ENCODE measurements around the gene RINL.
"Not testable (repeated sequence)": the region's sequence is repeated elsewhere in the genome, so short reads cannot be mapped to it uniquely, and the experiment has no call there.

The RINL gene

DNA sequence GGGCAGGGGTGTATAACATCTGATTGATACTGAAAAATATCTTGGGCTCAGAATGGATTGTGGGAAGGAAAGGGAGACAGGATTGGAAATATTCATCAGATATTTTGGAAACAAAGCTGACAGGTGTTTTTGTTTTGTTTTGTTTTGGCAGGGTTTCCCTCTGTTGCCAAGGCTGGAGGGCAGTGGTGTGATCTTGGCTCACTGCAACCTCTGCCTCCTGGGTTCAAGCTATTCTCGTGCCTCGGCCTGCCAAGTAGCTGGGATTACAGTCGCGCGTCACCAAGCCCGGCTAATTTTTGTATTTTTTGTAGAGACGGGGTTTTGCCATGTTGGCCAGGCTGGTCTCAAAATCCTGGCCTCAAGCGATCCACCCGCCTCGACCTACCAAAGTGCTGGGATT is 4.7 kb downstream of the RINL start:
- not testable (repeated sequence) for DNase-seq

DNA sequence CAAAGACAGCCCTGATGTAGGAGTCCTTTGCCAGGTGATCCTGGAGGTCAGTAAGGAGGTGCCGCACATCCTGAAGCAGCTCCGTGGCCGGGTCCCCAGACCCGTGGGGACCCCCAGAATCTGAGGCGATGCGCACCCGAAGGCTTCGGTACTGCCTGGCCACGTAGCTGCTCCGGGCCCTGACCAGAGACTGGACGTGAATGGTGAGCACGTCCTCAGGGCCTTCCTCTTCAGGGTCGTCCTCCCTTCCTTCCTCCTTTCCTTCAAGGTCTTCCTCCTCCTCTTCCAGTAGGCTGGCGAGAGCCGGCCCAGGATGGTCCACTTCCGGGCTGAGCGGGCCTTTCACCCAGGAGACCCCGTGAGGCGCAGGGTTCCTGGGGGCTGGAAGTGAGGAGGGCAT is 7.5 kb downstream of the RINL start:
- DNase-seq: no peak

DNA sequence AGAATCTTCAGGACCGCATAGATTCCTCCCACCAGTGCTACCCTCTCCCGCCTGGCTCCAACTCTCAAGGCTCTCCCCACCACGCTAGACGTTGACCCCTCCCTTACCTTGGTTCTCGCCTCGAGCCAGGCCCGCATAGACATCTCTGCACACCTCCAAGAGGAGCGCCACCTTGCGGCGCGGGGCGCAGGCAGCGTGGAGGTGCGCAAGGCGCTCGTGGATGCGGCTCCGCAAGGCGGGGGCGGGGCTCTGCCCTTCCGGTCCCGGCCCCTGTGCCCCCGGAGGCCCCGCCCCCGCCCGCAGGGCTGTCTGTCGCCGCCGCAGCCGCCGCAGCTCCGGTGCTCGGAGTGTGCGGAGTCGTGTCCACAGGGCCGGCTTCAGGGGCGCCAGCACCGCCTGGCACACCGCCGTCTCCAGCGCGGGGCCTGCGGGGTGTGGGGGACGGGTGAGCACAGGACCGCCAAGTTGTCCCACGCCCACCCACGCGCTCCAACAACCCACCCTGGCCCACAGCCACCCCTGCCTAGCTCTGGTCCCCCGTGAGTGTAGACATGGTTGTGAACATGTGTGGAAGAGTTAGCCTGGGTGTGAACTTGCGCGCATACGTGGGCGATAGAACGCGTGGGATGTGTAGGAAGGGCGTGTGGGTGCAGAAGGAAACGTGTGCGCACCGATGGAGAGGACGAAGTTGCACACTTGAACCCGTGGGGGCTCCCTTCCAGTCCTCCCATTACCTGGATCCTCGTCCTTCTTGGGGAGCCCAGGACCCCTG is 8.1 kb downstream of the RINL start:
- DNase-seq: no peak

- DNase-seq: no peak
These were observed 8.8 kb downstream of the RINL start for GRCh38 chr19:38869160-38869835.

GRCh38 chr19:38868551-38868950 is 9.5 kb downstream of the RINL start:
- no peak for DNase-seq

DNA sequence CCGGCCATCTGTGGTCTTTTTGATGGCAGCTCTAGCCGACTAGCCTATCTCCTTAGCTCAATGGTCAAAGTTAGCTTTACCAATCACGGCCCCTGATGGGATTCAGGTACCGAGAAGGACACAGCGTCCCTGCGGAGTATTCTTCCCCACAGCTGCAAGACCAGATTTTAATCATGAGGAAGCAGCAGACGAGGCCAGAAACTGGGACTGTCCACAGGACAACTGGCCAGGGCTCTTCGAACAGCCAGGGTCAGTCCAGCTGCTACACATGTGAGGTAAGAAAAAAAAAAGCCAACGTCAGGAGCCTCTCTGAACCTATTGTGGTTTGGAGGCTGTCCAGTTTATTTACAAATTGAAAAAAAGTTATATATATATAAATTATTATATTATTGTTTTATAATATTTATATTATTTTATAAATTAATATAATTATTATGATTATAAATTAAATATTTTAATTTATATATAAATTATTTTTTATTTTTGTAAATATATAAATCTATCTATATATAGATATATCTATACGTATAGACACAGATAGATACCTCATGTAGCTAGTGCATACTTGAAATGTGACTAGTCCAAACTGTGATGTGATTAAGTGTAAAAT is 10.8 kb downstream of the RINL start:
- no peak for DNase-seq

- no peak for DNase-seq
These were observed 15.6 kb downstream of the RINL start for GRCh38 chr19:38862321-38863059.

DNA sequence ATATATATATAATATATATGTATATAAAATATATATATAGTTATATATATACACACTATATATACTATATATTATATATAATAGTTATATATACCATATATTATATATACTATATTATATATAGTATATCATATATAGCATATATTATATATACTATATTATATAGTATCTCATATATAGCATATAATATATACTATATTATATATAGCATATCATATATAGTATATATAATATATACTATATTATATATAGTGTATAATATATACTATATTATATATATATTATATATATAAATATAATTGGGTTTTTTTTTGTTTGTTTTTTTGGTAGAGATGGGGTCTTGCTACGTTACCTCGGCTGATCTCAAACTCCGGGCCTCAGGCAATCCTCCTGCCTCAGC is 16.7 kb downstream of the RINL start:
- no peak for DNase-seq

DNA sequence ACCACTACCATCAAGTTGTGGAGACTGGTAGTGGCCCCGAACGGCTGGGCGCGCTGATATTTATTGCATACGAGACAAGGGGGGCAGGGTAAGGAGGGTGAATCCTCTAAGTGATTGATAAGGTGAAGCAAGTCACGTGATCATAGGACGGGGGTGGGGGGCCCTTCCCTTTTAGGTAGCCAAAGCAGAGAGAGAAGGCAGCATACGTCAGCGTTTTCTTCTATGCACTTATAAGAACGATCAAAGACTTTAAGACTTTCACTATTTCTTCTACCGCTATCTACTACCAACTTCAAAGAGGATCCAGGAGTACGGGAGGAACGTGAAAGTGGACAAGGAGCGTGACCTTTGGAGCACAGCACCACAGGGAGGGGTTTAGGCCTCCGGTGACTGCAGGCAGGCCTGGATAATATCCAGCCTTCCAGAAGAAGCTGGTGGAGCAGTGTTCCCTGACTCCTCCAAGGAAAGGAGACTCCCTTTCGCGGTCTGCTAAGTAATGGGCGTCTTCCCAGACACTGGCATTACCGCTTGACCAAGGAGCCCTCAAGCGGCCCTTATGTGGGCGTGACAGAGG is 18.4 kb downstream of the RINL start:
- DNase-seq: not testable (repeated sequence)

- DNase-seq: no peak
These were observed 21.3 kb downstream of the RINL start for GRCh38 chr19:38856813-38857212.

DNA sequence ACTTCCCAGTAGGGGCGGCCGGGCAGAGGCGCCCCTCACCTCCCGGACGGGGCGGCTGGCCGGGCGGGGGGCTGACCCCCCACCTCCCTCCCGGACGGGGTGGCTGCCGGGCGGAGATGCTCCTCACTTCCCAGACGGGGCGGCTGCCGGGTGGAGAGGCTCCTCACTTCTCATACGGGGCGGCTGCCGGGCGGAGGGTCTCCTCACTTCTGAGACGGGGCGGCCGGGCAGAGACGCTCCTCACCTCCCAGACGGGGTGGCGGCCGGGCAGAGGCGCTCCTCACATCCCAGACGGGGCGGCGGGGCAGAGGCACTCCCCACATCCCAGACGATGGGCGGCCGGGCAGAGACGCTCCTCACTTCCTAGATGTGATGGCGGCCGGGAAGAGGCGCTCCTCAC is 22.3 kb downstream of the RINL start:
- DNase-seq: not testable (repeated sequence)

GRCh38 chr19:38854961-38855360 is 23.1 kb downstream of the RINL start:
- not testable (repeated sequence) for DNase-seq

DNA sequence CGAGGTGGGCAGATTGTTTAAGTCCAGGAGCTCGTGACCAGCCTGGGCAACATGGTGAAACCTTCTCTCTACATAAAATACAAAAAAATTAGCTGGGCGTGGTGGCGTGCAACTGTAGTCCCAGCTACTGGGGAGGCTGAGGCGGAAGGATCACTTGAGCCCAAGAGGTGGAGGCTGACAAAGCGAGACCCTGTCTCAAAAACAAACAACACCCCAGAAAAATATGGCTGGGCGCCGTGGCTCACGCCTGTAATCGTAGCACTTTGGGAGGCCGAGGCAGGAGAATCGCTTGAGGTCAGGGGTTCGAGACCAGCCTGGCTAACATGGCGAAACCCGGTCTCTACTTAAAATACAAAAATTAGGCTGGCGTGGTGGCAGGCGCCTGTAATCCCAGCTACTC is 24.9 kb downstream of the RINL start:
- DNase-seq: no peak

DNA sequence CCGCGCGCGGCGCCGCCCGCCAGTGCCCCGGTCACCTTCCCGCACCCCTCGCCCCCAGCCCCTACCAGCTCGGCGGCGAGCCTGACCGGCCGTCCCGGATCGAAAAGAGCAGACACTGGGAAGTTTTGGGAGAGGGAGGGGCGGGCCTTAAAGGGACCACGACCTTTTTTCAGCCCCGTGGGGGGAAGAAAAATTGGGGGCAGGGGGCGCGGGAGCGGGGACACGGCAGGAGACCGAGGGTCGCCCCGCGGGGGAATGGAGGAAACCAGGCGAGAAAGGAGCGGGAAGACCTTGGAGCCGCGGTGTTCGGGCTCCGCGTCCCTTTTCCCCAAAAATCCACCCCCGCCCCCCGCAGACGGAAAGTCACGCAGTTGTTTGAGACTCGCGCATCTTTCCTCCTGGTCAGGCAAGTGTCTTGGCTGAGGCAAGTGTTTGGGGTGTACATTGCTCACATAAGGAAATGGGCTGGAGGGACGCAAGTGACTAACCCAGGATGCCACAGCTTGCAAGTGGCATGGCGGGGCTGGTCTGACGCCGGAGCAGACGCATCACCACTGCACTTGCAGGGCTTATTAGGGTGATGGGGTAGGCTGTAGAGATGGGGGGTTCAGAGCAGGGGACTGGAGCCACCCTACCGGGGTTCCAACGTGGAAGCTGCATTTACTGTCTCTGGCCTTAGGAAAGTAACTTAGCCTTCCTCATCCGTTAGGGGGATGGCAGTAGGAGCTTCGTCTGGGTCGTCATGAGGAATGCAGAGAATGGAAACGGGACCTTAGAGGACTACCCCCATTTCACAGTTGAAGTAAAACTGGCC is 25.6 kb downstream of the RINL start:
- peak; percentile 71 for DNase-seq

GRCh38 chr19:38851622-38852230 is 26.3 kb downstream of the RINL start:
- peak; percentile 78 for DNase-seq

GRCh38 chr19:38850976-38851621 is 27.0 kb downstream of the RINL start:
- no peak for DNase-seq

GRCh38 chr19:38850436-38850975 is 27.6 kb downstream of the RINL start:
- DNase-seq: no peak

- DNase-seq: peak; percentile 100
These were observed 28.1 kb downstream of the RINL start, which contains the start of gene HNRNPL for GRCh38 chr19:38849860-38850435. TSS of gene HNRNPL (minus strand) at chr19:38849986. CDS start at chr19:38849966, 20 bp downstream.

DNA sequence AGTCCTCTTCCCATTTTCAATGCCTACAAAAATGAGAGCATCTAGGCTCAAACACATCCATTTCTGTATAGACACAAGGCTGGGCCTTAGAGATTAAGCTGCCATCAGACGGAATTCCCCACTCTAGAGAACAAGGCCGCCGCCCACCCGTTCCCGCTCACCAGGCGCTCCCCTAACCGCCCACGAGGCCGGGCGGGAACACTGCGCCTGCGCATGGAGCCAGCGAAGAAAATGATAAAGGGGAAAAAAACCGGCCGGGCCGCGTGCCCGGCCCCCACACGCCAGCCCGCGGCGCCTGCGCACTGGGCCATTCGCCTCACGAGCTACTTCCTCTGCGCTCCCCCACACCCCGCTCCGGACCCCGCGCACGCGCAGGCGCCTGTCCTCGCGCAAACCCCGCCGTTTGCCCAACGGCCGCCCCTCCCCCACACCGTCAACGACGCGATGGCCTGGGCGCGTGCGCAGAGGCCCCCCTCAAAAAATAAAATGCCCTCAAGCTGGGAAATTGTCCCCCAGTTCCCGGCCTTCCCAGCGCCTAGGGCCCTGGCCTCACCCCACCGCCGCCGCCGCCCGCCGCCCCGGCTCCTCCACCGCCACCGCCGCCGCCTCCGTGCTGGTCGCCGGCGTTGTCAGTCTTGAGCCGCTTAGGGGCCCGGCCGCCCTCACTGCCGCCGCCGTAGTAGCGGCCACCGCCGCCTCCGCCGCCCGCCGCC is 28.8 kb downstream of the RINL start:
- DNase-seq: peak; percentile 94

Measured in T1000 (cell line).